ENCODE results near the gene ALDH5A1.

Gene ALDH5A1

DNA sequence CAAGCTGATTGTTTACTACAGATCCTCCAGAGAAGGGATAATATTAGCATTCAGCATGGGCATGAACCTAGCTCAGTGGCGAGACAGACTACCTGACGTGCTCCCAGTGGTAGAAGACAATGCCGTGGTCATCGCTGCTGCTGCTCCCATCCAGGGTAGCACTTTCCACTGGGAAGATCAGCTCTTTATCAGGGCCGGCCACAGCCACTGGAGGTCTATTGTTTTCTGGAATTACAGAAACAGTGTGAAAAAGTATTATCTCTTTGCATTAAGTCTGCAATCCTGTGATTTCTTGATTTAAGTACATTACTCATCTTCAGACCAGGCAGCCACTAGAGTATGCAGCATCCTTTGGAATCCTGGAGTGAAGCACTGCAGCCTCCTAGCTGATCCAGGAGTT lies 75.0 kb downstream of the ALDH5A1 start:
- Histone ChIP-seq H3K9me3 (ENCODE audit: control insufficient read depth, low read length) (no peaks in the 10 kb centered on the region), H3K36me3 (ENCODE audit: control insufficient read depth, insufficient read depth, low read length) (no peaks in the 10 kb centered on the region)
- WGBS, 2 experiments (ENCODE audit: insufficient coverage in 2 of 2), result 88 to 97% methylated on average over 4 to 5 of the region's 5 CpGs

DNA sequence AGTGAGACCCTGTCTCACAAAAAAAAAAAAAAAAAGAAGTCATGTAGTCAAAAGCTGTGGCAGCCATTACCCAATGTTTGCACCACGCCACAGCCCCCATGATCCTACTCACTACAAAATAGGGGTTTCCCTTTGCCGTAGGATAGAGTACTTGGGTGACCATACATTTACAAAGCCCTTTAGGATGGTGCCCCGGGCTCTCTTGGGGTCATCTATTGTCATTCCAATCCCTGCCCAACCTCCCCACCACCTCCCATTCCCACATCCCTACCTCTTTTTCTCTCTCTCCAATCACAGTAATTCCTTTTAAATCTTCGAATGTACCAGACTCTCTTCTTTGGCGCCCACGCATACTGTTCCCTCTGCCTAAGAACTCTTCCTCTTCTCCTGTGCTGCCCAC lies 76.6 kb downstream of the ALDH5A1 start:
- no peaks in the 10 kb centered on the region for H3K9me3 ChIP-seq (ENCODE audit: control insufficient read depth, low read length)
- H3K4me3 ChIP-seq (ENCODE audit: extremely low read depth, insufficient read depth, low read length, poor library complexity, severe bottlenecking), result no peak overlapping the region
- WGBS, 2 experiments (ENCODE audit: insufficient coverage in 2 of 2), result 60 to 78% methylated on average over 4 to 6 of the region's 6 CpGs
- H3K4me1 ChIP-seq (ENCODE audit: control insufficient read depth, insufficient read depth, low read length, poor library complexity, severe bottlenecking), result no peaks in the 10 kb centered on the region
- H3K36me3 ChIP-seq (ENCODE audit: control insufficient read depth, insufficient read depth, low read length), result no peaks in the 10 kb centered on the region
- H3K27ac ChIP-seq (ENCODE audit: low read depth, low read length, severe bottlenecking), result no peak overlapping the region

More for the DNA sequence above, 75.0 kb downstream of the ALDH5A1 start:
- no peak overlapping the region for H3K4me3 ChIP-seq (ENCODE audit: extremely low read depth, insufficient read depth, low read length, poor library complexity, severe bottlenecking)
- H3K4me1 ChIP-seq (ENCODE audit: control insufficient read depth, insufficient read depth, low read length, poor library complexity, severe bottlenecking), result no peaks in the 10 kb centered on the region
- no peak overlapping the region for H3K27ac ChIP-seq (ENCODE audit: low read depth, low read length, severe bottlenecking)

DNA sequence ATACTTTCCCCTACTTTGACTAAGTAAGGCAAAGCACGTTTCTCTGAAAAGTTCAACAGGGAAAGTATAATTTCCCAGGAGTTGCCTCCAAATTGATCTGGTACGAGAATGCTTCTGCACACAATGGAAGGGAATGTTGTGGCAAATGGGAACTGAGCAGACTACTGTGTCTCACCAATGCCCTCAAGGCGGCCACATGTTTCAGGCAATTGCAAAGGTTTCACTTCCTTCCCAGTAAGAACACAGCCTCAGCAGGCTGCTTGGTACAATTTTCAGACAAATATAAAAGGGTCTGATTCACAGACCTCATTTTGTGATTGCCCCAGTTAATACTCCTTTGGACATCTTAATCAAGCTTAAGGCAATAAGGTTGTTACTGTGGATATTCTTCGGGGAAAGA lies 80.0 kb downstream of the ALDH5A1 start:
- Histone ChIP-seq H3K36me3 (ENCODE audit: control insufficient read depth, insufficient read depth, low read length) (no peaks in the 10 kb centered on the region), H3K4me3 (ENCODE audit: extremely low read depth, insufficient read depth, low read length, poor library complexity, severe bottlenecking) (no peak overlapping the region), H3K9me3 (ENCODE audit: control insufficient read depth, low read length) (no peaks in the 10 kb centered on the region), H3K27ac (ENCODE audit: low read depth, low read length, severe bottlenecking) (no peak overlapping the region), H3K4me1 (ENCODE audit: control insufficient read depth, insufficient read depth, low read length, poor library complexity, severe bottlenecking) (no peaks in the 10 kb centered on the region)
- 72 to 83% methylated on average over 3 of the region's 4 CpGs for WGBS, 2 experiments (ENCODE audit: insufficient coverage in 2 of 2)

DNA sequence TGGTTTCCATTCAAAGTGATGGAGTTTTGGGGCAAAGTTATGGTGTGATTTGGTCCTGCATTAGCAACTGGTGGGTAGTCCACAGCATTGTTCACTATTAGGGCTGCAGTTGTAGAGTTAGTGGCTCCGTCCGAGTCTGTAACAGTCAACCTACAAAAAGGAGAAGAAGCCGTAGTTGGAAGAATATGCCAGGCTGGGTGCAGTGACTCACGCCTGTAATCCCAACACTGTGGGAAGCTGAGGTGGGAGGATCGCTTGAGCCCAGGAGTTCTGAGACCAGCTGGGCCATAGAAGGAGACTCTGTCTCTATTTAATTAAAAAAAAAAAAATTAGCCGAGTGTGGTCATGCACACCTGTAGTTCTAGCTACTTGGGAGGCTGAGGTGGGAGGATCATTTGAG lies 81.7 kb downstream of the ALDH5A1 start:
- WGBS, 2 experiments (ENCODE audit: insufficient coverage in 2 of 2), result 87 to 91% methylated on average over 4 to 5 of the region's 6 CpGs
- Histone ChIP-seq H3K9me3 (ENCODE audit: control insufficient read depth, low read length) (no peaks in the 10 kb centered on the region), H3K4me1 (ENCODE audit: control insufficient read depth, insufficient read depth, low read length, poor library complexity, severe bottlenecking) (no peaks in the 10 kb centered on the region), H3K4me3 (ENCODE audit: extremely low read depth, insufficient read depth, low read length, poor library complexity, severe bottlenecking) (no peak overlapping the region), H3K36me3 (ENCODE audit: control insufficient read depth, insufficient read depth, low read length) (no peaks in the 10 kb centered on the region), H3K27ac (ENCODE audit: low read depth, low read length, severe bottlenecking) (no peak overlapping the region)

DNA sequence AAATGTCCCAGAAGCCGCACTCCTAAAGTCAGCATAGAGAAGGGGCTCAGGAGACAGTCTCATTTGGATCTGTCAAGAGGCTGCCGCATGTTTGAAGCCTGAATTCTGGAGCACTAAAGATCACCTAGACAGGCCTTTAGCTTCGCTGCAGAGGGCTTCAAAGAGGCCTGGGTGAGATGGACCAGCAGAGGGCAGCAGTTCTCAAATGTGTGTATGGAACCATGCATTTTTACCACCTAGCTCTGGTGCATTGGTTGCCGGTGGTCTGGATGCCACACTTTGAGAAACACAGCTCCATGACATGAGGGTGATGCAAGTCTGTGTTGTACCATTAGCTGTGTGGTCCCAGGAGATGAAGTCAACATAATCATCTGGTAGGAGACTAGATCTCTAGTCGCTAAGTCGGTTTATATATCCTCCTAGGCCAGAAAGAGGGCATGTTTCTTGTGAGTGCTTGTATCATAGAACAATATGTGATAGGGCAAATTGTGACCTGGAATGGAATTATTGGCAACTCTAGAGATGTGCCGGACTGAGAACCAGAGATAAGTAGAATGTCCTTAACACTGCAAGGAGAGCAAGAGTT lies 86.4 kb downstream of the ALDH5A1 start:
- Histone ChIP-seq H3K36me3 (ENCODE audit: control insufficient read depth, insufficient read depth, low read length) (no peaks in the 10 kb centered on the region), H3K27ac (ENCODE audit: low read depth, low read length, severe bottlenecking) (no peak overlapping the region), H3K4me3 (ENCODE audit: extremely low read depth, insufficient read depth, low read length, poor library complexity, severe bottlenecking) (no peak overlapping the region), H3K4me1 (ENCODE audit: control insufficient read depth, insufficient read depth, low read length, poor library complexity, severe bottlenecking) (no peaks in the 10 kb centered on the region), H3K9me3 (ENCODE audit: control insufficient read depth, low read length) (no peaks in the 10 kb centered on the region)
- 58 to 59% methylated on average over 7 of the region's 7 CpGs for WGBS, 2 experiments (ENCODE audit: insufficient coverage in 2 of 2)

DNA sequence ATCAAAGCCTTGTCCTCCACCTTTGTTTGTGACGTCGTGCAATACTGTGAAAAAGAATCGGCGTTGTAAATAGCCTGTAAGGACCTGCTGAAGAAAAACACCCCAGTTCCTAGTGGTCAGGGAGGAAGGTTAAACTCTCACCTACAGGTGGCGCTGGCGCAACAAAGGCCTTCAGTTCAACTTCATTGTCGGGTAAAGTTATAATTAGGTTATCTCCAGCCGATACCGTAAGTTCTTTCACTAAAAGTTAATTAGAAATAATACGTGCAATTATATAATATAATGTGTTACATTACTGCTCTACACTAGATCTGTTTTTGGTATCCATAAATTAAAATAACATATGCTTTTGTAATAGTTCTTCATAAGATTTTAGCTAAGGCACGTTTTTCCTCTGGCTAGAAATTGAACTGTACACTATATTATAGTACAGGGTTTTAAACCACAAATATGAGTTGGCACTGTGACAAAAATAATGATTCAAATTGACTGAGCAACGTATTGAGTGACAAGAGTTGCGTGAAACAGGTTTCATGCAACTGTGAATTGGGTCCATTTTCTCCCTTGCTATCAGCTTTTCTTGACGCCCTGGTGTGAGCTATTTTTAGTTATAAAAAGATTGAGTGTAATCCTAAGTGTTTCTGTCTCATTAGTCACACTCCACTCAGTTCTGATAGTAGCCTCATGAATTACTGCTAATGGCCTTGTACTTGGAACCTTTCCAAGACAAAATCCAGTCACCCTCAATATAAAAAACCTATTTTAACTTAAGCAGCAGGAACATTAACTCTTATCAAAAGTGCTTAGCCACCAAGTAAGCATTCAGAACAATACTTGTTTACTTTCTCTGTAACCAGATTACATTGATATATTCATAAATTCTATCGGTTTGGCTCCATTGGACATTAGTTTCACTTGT lies 89.0 kb downstream of the ALDH5A1 start:
- 59 to 64% methylated on average over 2 to 4 of the region's 15 CpGs for WGBS, 2 experiments (ENCODE audit: insufficient coverage in 2 of 2)
- no peak overlapping the region for H3K27ac ChIP-seq (ENCODE audit: low read depth, low read length, severe bottlenecking)
- H3K4me3 ChIP-seq (ENCODE audit: extremely low read depth, insufficient read depth, low read length, poor library complexity, severe bottlenecking), result no peak overlapping the region
- H3K9me3 ChIP-seq (ENCODE audit: control insufficient read depth, low read length), result no peaks in the 10 kb centered on the region
- H3K4me1 ChIP-seq (ENCODE audit: control insufficient read depth, insufficient read depth, low read length, poor library complexity, severe bottlenecking), result no peaks in the 10 kb centered on the region
- H3K36me3 ChIP-seq (ENCODE audit: control insufficient read depth, insufficient read depth, low read length), result no peaks in the 10 kb centered on the region

DNA sequence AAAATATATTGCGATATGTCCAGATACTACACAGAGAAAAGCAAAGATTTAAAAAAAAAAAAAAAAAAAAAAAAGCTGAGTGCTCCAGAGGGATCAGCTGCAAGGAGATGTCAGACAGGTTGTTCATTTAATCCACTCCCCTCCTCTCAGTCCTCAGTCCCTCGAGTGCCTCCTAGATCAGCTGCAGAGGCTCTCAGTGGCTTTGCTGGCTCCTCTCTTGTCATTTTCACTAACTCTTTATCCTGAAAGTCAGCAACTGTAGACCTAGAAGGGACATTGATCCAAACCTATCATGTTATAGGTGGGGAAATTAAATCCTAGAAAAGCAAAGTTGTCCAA lies 89.6 kb downstream of the ALDH5A1 start:
- 78 to 100% methylated on average over 1 of the region's 2 CpGs for WGBS, 2 experiments (ENCODE audit: insufficient coverage in 2 of 2)
- Histone ChIP-seq H3K36me3 (ENCODE audit: control insufficient read depth, insufficient read depth, low read length) (no peaks in the 10 kb centered on the region), H3K9me3 (ENCODE audit: control insufficient read depth, low read length) (no peaks in the 10 kb centered on the region), H3K27ac (ENCODE audit: low read depth, low read length, severe bottlenecking) (no peak overlapping the region), H3K4me1 (ENCODE audit: control insufficient read depth, insufficient read depth, low read length, poor library complexity, severe bottlenecking) (no peaks in the 10 kb centered on the region), H3K4me3 (ENCODE audit: extremely low read depth, insufficient read depth, low read length, poor library complexity, severe bottlenecking) (no peak overlapping the region)
